Measurements from ENCODE around the gene HTRA3.

Gene HTRA3

GRCh38 chr4:8266508-8266907, 3.0 kb upstream of the HTRA3 start:
- Histone ChIP-seq H3K36me3 (ENCODE audit: control insufficient read depth in 2 of 2, insufficient read depth in 1 of 2, low read length in 2 of 2) (no peaks in the 10 kb centered on the region), H3K9me3 (ENCODE audit: control insufficient read depth, insufficient read depth, low read depth, low read length) (no peaks in the 10 kb centered on the region), H3K4me3 (ENCODE audit: low read depth, low read length) (no peak overlapping the region), H3K4me1 (ENCODE audit: control insufficient read depth, insufficient read depth, low read length) (no peaks in the 10 kb centered on the region), H3K27ac (ENCODE audit: extremely low read depth, low read depth, low read length) (no peak overlapping the region)
- POLR2A ChIA-PET = no interaction called here
- TF ChIP-seq ZNF202 (tag by site-specific recombination; IDR thresholded peaks at IDR 0.05; ENCODE audit: borderline replicate concordance) = no peak
- peak; percentile 78 for TF ChIP-seq EGR2 (tag by site-specific recombination; IDR thresholded peaks at IDR 0.05; ENCODE audit: low read depth)
- TF ChIP-seq ZNF366 (tag by site-specific recombination; conservative IDR thresholded peaks at IDR 0.05) = peak; percentile 30; the same call in 1 of the 2 replicates
- peak; percentile 88 for TF ChIP-seq ZFHX2 (tag by site-specific recombination; conservative IDR thresholded peaks at IDR 0.05)
- no peak for TF ChIP-seq ZNF561 (tag by site-specific recombination; IDR thresholded peaks at IDR 0.05; ENCODE audit: borderline replicate concordance)
- TF ChIP-seq ATF2 (tag by site-specific recombination; IDR thresholded peaks at IDR 0.05; ENCODE audit: low read depth) = peak; percentile 68
- TF ChIP-seq KLF1 (tag by site-specific recombination; IDR thresholded peaks at IDR 0.05) = peak; percentile 83
- peak; percentile 24; the same call in 1 of the 2 replicates for TF ChIP-seq REST (tag by site-specific recombination; IDR thresholded peaks at IDR 0.05)
- TF ChIP-seq IKZF3 (tag by site-specific recombination; IDR thresholded peaks at IDR 0.05) = no peak
- CTCF ChIA-PET = interaction anchor here (0.6 to 2.7 kb wide), 19 partner anchors 8 to 241 kb away, joined by 3 to 27 read pairs (median 4); no protein-coding TSS in a partner anchor

GRCh38 chr4:8267077-8267476, 2.5 kb upstream of the HTRA3 start:
- Histone ChIP-seq H3K36me3 (ENCODE audit: control insufficient read depth in 2 of 2, insufficient read depth in 1 of 2, low read length in 2 of 2) (no peaks in the 10 kb centered on the region), H3K27ac (ENCODE audit: extremely low read depth, low read depth, low read length) (no peak overlapping the region), H3K4me1 (ENCODE audit: control insufficient read depth, insufficient read depth, low read length) (no peaks in the 10 kb centered on the region), H3K4me3 (ENCODE audit: low read depth, low read length) (no peak overlapping the region), H3K9me3 (ENCODE audit: control insufficient read depth, insufficient read depth, low read depth, low read length) (no peaks in the 10 kb centered on the region)
- ChIA-PET POLR2A (no interaction called here), CTCF (interaction anchor here (0.6 to 2.7 kb wide), 20 partner anchors 8 to 144 kb away, joined by 3 to 27 read pairs (median 4); no protein-coding TSS in a partner anchor)
- peak; percentile 92 for TF ChIP-seq ZNF341 (tag by site-specific recombination; IDR thresholded peaks at IDR 0.05; ENCODE audit: low read depth)
- 0 out of 2 replicates have a peak, but pooled peaks have one; percentile 40 for TF ChIP-seq IKZF3 (tag by site-specific recombination; IDR thresholded peaks at IDR 0.05)
- TF ChIP-seq EGR2 (tag by site-specific recombination; IDR thresholded peaks at IDR 0.05; ENCODE audit: low read depth) = no peak
- TF ChIP-seq ZNF768 (tag by site-specific recombination; IDR thresholded peaks at IDR 0.05) = no peak
- peak; percentile 43; the same call in 1 of the 2 replicates for TF ChIP-seq ZBTB17 (tag by site-specific recombination; IDR thresholded peaks at IDR 0.05)
- peak; percentile 52 for TF ChIP-seq ZBTB8A (tag by site-specific recombination; IDR thresholded peaks at IDR 0.05)
- TF ChIP-seq KLF1 (tag by site-specific recombination; IDR thresholded peaks at IDR 0.05) = peak; percentile 73
- TF ChIP-seq ZNF747 (tag by site-specific recombination; IDR thresholded peaks at IDR 0.05) = no peak
- peak; percentile 73 for TF ChIP-seq CTCF (tag by site-specific recombination; IDR thresholded peaks at IDR 0.05)
- TF ChIP-seq ZBTB48 (tag by site-specific recombination; IDR thresholded peaks at IDR 0.05) = peak; percentile 85; the same call in 1 of the 2 replicates
- TF ChIP-seq KLF17 (tag by site-specific recombination; IDR thresholded peaks at IDR 0.05) = peak; percentile 29; the same call in 1 of the 2 replicates
- TF ChIP-seq SP2 (tag by site-specific recombination; IDR thresholded peaks at IDR 0.05) = peak; percentile 13; the same call in 1 of the 2 replicates
- TF ChIP-seq ZNF18 (tag by site-specific recombination; IDR thresholded peaks at IDR 0.05) = no peak
- TF ChIP-seq KLF8 (tag by site-specific recombination; IDR thresholded peaks at IDR 0.05) = no peak
- TF ChIP-seq ZIC2 (tag by site-specific recombination; IDR thresholded peaks at IDR 0.05) = peak; percentile 72
- TF ChIP-seq ZNF654 (tag by site-specific recombination; IDR thresholded peaks at IDR 0.05; ENCODE audit: low read depth) = peak; percentile 35
- peak; percentile 81 for TF ChIP-seq GLIS1 (tag by site-specific recombination; IDR thresholded peaks at IDR 0.05)

Measured in HEK293 (cell line).